Measurements from ENCODE around the gene HAAO. TPM values are rescaled to one million over a fixed set of nuclear protein-coding genes. Genes with fewer than 3 reads are reported as not detected.

Gene HAAO
- total RNA-seq, 1 experiment from 2014 or later, result 8.0 TPM

- Mint-ChIP-seq H3K4me1 (peaks cover 13% of the 10 kb centered on the region), H3K9me3 (no peaks in the 10 kb centered on the region), H3K4me3 (no peak overlapping the region), H3K27ac (no peak overlapping the region), H3K36me3 (no peaks in the 10 kb centered on the region), H3K27me3 (ENCODE audit: low read depth) (peaks cover 3% of the 10 kb centered on the region; the same call in 1 of the 2 replicates)
- POLR2A ChIA-PET, result no interaction called here
- DNase-seq (ENCODE audit: low spot score) (no peak), ATAC-seq (no peak)
- CTCF ChIA-PET, result no interaction called here
- TF ChIP-seq CREM (CRISPR knock-in tag; IDR thresholded peaks at IDR 0.05), result no peak
- no peak for TF ChIP-seq NFATC4 (CRISPR knock-in tag; IDR thresholded peaks at IDR 0.05)
- no peak for TF ChIP-seq ZNF425 (CRISPR knock-in tag; conservative IDR thresholded peaks at IDR 0.05)
- no peak for TF ChIP-seq ZNF423 (CRISPR knock-in tag; IDR thresholded peaks at IDR 0.05)
- no peak for TF ChIP-seq CDX4 (CRISPR knock-in tag; IDR thresholded peaks at IDR 0.05; ENCODE audit: borderline replicate concordance)
- TF ChIP-seq ZNF219 (CRISPR knock-in tag; IDR thresholded peaks at IDR 0.05; ENCODE audit: borderline replicate concordance), result no peak
- TF ChIP-seq TEAD4 (CRISPR knock-in tag; IDR thresholded peaks at IDR 0.05), result no peak
- no peak for TF ChIP-seq STAT6 (CRISPR knock-in tag; conservative IDR thresholded peaks at IDR 0.05; ENCODE audit: low read depth)
- TF ChIP-seq ZNF317 (CRISPR knock-in tag; IDR thresholded peaks at IDR 0.05; ENCODE audit: borderline replicate concordance, low read depth), result no peak
- TF ChIP-seq ZNF281 (CRISPR knock-in tag; IDR thresholded peaks at IDR 0.05), result no peak
- TF ChIP-seq TP53 (CRISPR knock-in tag; IDR thresholded peaks at IDR 0.05), result no peak
- no peak for TF ChIP-seq ATF2 (CRISPR knock-in tag; IDR thresholded peaks at IDR 0.05; ENCODE audit: borderline replicate concordance, low read depth)
- no peak for TF ChIP-seq ELF4 (CRISPR knock-in tag; IDR thresholded peaks at IDR 0.05; ENCODE audit: low read depth)
- no peak for TF ChIP-seq GTF2I (CRISPR knock-in tag; conservative IDR thresholded peaks at IDR 0.05)
- no peak for TF ChIP-seq ZNF396 (CRISPR knock-in tag; IDR thresholded peaks at IDR 0.05; ENCODE audit: borderline replicate concordance)
- TF ChIP-seq USF2 (CRISPR knock-in tag; IDR thresholded peaks at IDR 0.05), result no peak
- no peak for TF ChIP-seq ZNF416 (CRISPR knock-in tag; IDR thresholded peaks at IDR 0.05)
- no peak for TF ChIP-seq MXD4 (CRISPR knock-in tag; IDR thresholded peaks at IDR 0.05; ENCODE audit: borderline replicate concordance)
- TF ChIP-seq RORB (CRISPR knock-in tag; IDR thresholded peaks at IDR 0.05), result no peak
- TF ChIP-seq AFF4 (CRISPR knock-in tag; IDR thresholded peaks at IDR 0.05; ENCODE audit: borderline replicate concordance), result no peak
These were observed 12.5 kb upstream of the HAAO start for GRCh38 chr2:42804891-42805290.

Measured in WTC11 (cell line).